Neural progenitor cell (in vitro differentiated cells): ENCODE measurements around the gene TRA2B. TPM values are rescaled to one million over a fixed set of nuclear protein-coding genes. Genes with fewer than 3 reads are reported as not detected.

Experiments
- DNase-seq: peaks from one replicate; pipeline ENCODE4 v3.0.0-alpha.2; 2016; ENCODE audit warnings: low spot score
- H2AFZ ChIP-seq: fragments of 200-600 bp; sonication (generic); replicated peaks from 2 replicates; pipeline ENCODE4 v1.6.1; 2016; ENCODE audit warnings: antibody characterized with exemption
- H3F3A ChIP-seq: fragments of 200-600 bp; sonication (generic); 2 replicates; pipeline ENCODE4 v1.6.1; 2016; ENCODE audit warnings: antibody characterized with exemption, low read depth
- H3K27ac ChIP-seq: fragments of 200-600 bp; sonication (generic); 2 replicates; pipeline ENCODE4 v1.5.1; 2016; ENCODE audit warnings: mild to moderate bottlenecking
- H3K27me3 ChIP-seq: fragments of 200-600 bp; sonication (generic); 2 replicates; pipeline ENCODE4 v1.6.1; 2016; ENCODE audit warnings: mild to moderate bottlenecking, moderate library complexity
- H3K36me3 ChIP-seq: fragments of 200-600 bp; sonication (generic); 2 replicates; pipeline ENCODE4 v1.5.1; 2016
- H3K4me1 ChIP-seq: fragments of 200-600 bp; sonication (generic); 2 replicates; pipeline ENCODE4 v1.6.1; 2016; ENCODE audit warnings: mixed run types
- H3K4me2 ChIP-seq: fragments of 200-600 bp; sonication (generic); 2 replicates; pipeline ENCODE4 v1.6.1; 2016
- H3K4me3 ChIP-seq: fragments of 200-600 bp; sonication (generic); 2 replicates; pipeline ENCODE4 v1.5.1; 2016
- H3K79me2 ChIP-seq: fragments of 200-600 bp; sonication (generic); 2 replicates; pipeline ENCODE4 v1.6.1; 2016; ENCODE audit warnings: low read depth
- H3K9ac ChIP-seq: fragments of 200-600 bp; sonication (generic); 2 replicates; pipeline ENCODE4 v1.6.1; 2016
- H3K9me3 ChIP-seq: fragments of 200-600 bp; sonication (generic); 2 replicates; pipeline ENCODE4 v1.5.1; 2016; ENCODE audit warnings: low read depth
- H4K20me1 ChIP-seq: fragments of 200-600 bp; sonication (generic); 2 replicates; pipeline ENCODE4 v1.6.1; 2016; ENCODE audit warnings: low read depth
- H3K27ac Mint-ChIP-seq: 3 replicates; pipeline ENCODE4 v1.8.0; 2021; ENCODE audit warnings: mixed read lengths
- H3K27me3 Mint-ChIP-seq: 2 replicates; pipeline ENCODE4 v1.8.0; 2022; ENCODE audit warnings: low read depth, mild to moderate bottlenecking, inconsistent platforms, moderate library complexity, mixed read lengths; ENCODE audit not compliant: insufficient read depth
- H3K36me3 Mint-ChIP-seq: 3 replicates; pipeline ENCODE4 v1.8.0; 2021; ENCODE audit warnings: mixed read lengths
- H3K4me1 Mint-ChIP-seq: 3 replicates; pipeline ENCODE4 v1.8.0; 2021; ENCODE audit warnings: mixed read lengths
- H3K4me3 Mint-ChIP-seq: 3 replicates; pipeline ENCODE4 v1.8.0; 2021; ENCODE audit warnings: mild to moderate bottlenecking, moderate library complexity, mixed read lengths
- H3K9me3 Mint-ChIP-seq: 3 replicates; pipeline ENCODE4 v1.8.0; 2020; ENCODE audit warnings: mixed read lengths
- CTCF ChIP-seq: fragments of 200-600 bp; sonication (generic); IDR thresholded peaks from 2 replicates; pipeline ENCODE4 v1.5.1; 2017; ENCODE audit warnings: antibody characterized with exemption, mild to moderate bottlenecking
- EZH2 ChIP-seq: fragments of 200-600 bp; sonication (generic); IDR thresholded peaks from 2 replicates; pipeline ENCODE4 v1.6.1; 2017; ENCODE audit warnings: antibody characterized with exemption, mild to moderate bottlenecking, moderate library complexity
- EZH2phosphoT487 ChIP-seq: fragments of 200-600 bp; sonication (generic); IDR thresholded peaks from 2 replicates; pipeline ENCODE4 v1.6.1; 2017; ENCODE audit warnings: antibody characterized with exemption
- total RNA-seq: library from RNA; depleted of rRNA; stranded (reverse); fragments of >200 nt; gene quantifications from 2 replicates; pipeline ENCODE4 v1.2.3, GENCODE V29; 2015; ENCODE audit warnings: low replicate concordance

Gene TRA2B
- total RNA-seq, 1 donor from 2014 or later: 431 TPM

- DNase-seq: no peak
- H3K9me3 Mint-ChIP-seq: no peaks in the 10 kb centered on the region
- H3K4me3 Mint-ChIP-seq: no peak overlapping the region
- Histone ChIP-seq H3K4me3 (no peak overlapping the region), H2AFZ (no peak overlapping the region), H3K9me3 (no peaks in the 10 kb centered on the region), H4K20me1 (no peaks in the 10 kb centered on the region), H3K9ac (no peak overlapping the region), H3K79me2 (no peaks in the 10 kb centered on the region), H3K27me3 (no peaks in the 10 kb centered on the region), H3K36me3 (no peaks in the 10 kb centered on the region), H3K4me2 (no peak overlapping the region), H3K4me1 (peaks cover 4% of the 10 kb centered on the region), H3K27ac (no peak overlapping the region), H3F3A (peaks cover 3% of the 10 kb centered on the region)
- H3K27me3 Mint-ChIP-seq: peaks cover 5% of the 10 kb centered on the region
- TF ChIP-seq EZH2 (no peak), EZH2phosphoT487 (no peak), CTCF (no peak)
- H3K27ac Mint-ChIP-seq: no peak overlapping the region
- no peaks in the 10 kb centered on the region for H3K4me1 Mint-ChIP-seq
- no peaks in the 10 kb centered on the region for H3K36me3 Mint-ChIP-seq
Measured at GRCh38 chr3:185965496-185965895, 27.7 kb upstream of the TRA2B start.

GRCh38 chr3:185961675-185962232 lies 23.9 kb upstream of the TRA2B start:
- Histone ChIP-seq H3K27me3 (no peaks in the 10 kb centered on the region), H4K20me1 (no peaks in the 10 kb centered on the region), H3K4me3 (no peak overlapping the region), H3K36me3 (no peaks in the 10 kb centered on the region), H3F3A (peaks cover 7% of the 10 kb centered on the region), H3K4me2 (no peak overlapping the region), H3K79me2 (no peaks in the 10 kb centered on the region), H3K9me3 (no peaks in the 10 kb centered on the region), H3K9ac (no peak overlapping the region), H3K4me1 (peaks cover 12% of the 10 kb centered on the region), H3K27ac (no peak overlapping the region), H2AFZ (no peak overlapping the region)
- peaks cover 3% of the 10 kb centered on the region for H3K9me3 Mint-ChIP-seq
- DNase-seq: no peak
- H3K36me3 Mint-ChIP-seq: no peaks in the 10 kb centered on the region
- H3K4me1 Mint-ChIP-seq: no peaks in the 10 kb centered on the region
- no peak overlapping the region for H3K4me3 Mint-ChIP-seq
- H3K27me3 Mint-ChIP-seq: peaks cover 5% of the 10 kb centered on the region
- TF ChIP-seq EZH2phosphoT487: no peak
- no peak for TF ChIP-seq CTCF
- no peak for TF ChIP-seq EZH2
- no peak overlapping the region for H3K27ac Mint-ChIP-seq

- peaks cover 7% of the 10 kb centered on the region for H3K27me3 Mint-ChIP-seq
- Histone ChIP-seq H3K36me3 (no peaks in the 10 kb centered on the region), H3F3A (peaks cover 7% of the 10 kb centered on the region), H3K4me1 (peaks cover 12% of the 10 kb centered on the region), H4K20me1 (no peaks in the 10 kb centered on the region), H3K27ac (no peak overlapping the region), H3K4me3 (no peak overlapping the region), H3K4me2 (peak overlapping the region; percentile 24), H3K9ac (no peak overlapping the region), H3K9me3 (no peaks in the 10 kb centered on the region), H2AFZ (peak overlapping the region; percentile 36), H3K79me2 (no peaks in the 10 kb centered on the region), H3K27me3 (no peaks in the 10 kb centered on the region)
- H3K27ac Mint-ChIP-seq: no peak overlapping the region
- peak; percentile 28 for DNase-seq
- peaks cover 3% of the 10 kb centered on the region for H3K9me3 Mint-ChIP-seq
- TF ChIP-seq EZH2: no peak
- no peak for TF ChIP-seq EZH2phosphoT487
- no peak for TF ChIP-seq CTCF
- H3K4me3 Mint-ChIP-seq: no peak overlapping the region
- no peaks in the 10 kb centered on the region for H3K36me3 Mint-ChIP-seq
- H3K4me1 Mint-ChIP-seq: no peaks in the 10 kb centered on the region
Measured at GRCh38 chr3:185960522-185961288, 22.9 kb upstream of the TRA2B start.
